PC-3 (cell line): ENCODE data around the gene REC8. TPM values are rescaled to one million over a fixed set of nuclear protein-coding genes. Genes with fewer than 3 reads are reported as not detected.
"Not testable (repeated sequence)": the region's sequence is repeated elsewhere in the genome, so short reads cannot be mapped to it uniquely, and the experiment has no call there.

Experiments used
- ATAC-seq: fragments of 200-7000 bp; cut with Tn5 transposase; 2 replicates; pipeline ENCODE4 v1.9.1; 2020; ENCODE audit warnings: mild to moderate bottlenecking, moderate library complexity
- BruUV-seq: library from RNA; stranded (reverse); fragments of 400-500 nt; replicated peaks from 2 replicates; lab custom pipeline; 2021; lab: Mats Ljungman, UMichigan
- CTCF ChIA-PET: fragments of 300-600 bp; sonication (Branson Sonifier 250); formaldehyde crosslinking; loops from one replicate; lab custom pipeline; 2022; ENCODE audit warnings: antibody characterized with exemption; lab: Charles Lee
- POLR2A ChIA-PET: fragments of 300-600 bp; sonication (Branson Sonifier 250); formaldehyde crosslinking; loops from one replicate; lab custom pipeline; 2022; ENCODE audit warnings: antibody characterized with exemption; ENCODE audit not compliant: unreplicated experiment; lab: Charles Lee
- DNase-seq: peaks from one replicate; pipeline ENCODE4 v3.0.0-alpha.2; 2015
- H2AFZ ChIP-seq: fragments of 300-600 bp; sonication (generic); 2 replicates; pipeline ENCODE4 v1.6.0; 2016; ENCODE audit warnings: antibody characterized with exemption, low read length
- H3F3A ChIP-seq: fragments of 300-600 bp; sonication (generic); one replicate; pipeline ENCODE4 v1.6.0; 2017; ENCODE audit warnings: antibody characterized with exemption, low read length, control low read depth, mild to moderate bottlenecking; ENCODE audit not compliant: unreplicated experiment
- H3K27ac ChIP-seq: fragments of 300-600 bp; sonication (generic); 2 replicates; pipeline ENCODE4 v1.5.1; 2016; ENCODE audit warnings: mild to moderate bottlenecking, low read length
- H3K27me3 ChIP-seq: fragments of 300-600 bp; sonication (generic); 2 replicates; pipeline ENCODE4 v1.6.1; 2016; ENCODE audit warnings: low read length, mixed read lengths
- H3K36me3 ChIP-seq: fragments of 300-600 bp; sonication (generic); 2 replicates; pipeline ENCODE4 v1.6.1; 2016; ENCODE audit warnings: low read depth, mixed run types, low read length, mixed read lengths
- H3K4me1 ChIP-seq: fragments of 300-600 bp; sonication (generic); 2 replicates; pipeline ENCODE4 v1.5.1; 2016; ENCODE audit warnings: low read length; ENCODE audit not compliant: insufficient read depth
- H3K4me2 ChIP-seq: fragments of 300-600 bp; sonication (generic); 2 replicates; pipeline ENCODE4 v1.6.0; 2016; ENCODE audit warnings: low read length
- H3K4me3 ChIP-seq: fragments of 300-600 bp; sonication (generic); 2 replicates; pipeline ENCODE4 v1.5.1; 2016; ENCODE audit warnings: mild to moderate bottlenecking, low read length, mixed read lengths
- H3K79me2 ChIP-seq: fragments of 300-600 bp; sonication (generic); 2 replicates; pipeline ENCODE4 v1.6.1; 2017; ENCODE audit warnings: low read length, mixed read lengths
- H3K9ac ChIP-seq: fragments of 300-600 bp; sonication (generic); 2 replicates; pipeline ENCODE4 v1.6.0; 2016; ENCODE audit warnings: mild to moderate bottlenecking, low read length
- H3K9me2 ChIP-seq: fragments of 300-600 bp; sonication (generic); replicated peaks from 2 replicates; pipeline ENCODE4 v1.6.1; 2016; ENCODE audit warnings: mixed run types, low read length, mixed read lengths
- H3K9me3 ChIP-seq: fragments of 300-600 bp; sonication (generic); 2 replicates; pipeline ENCODE4 v1.6.1; 2016; ENCODE audit warnings: low read length, mixed read lengths
- H4K20me1 ChIP-seq: fragments of 300-600 bp; sonication (generic); 2 replicates; pipeline ENCODE4 v1.6.1; 2016; ENCODE audit warnings: low read length, mixed read lengths
- CTCF ChIP-seq: fragments of 300-600 bp; sonication (generic); conservative IDR thresholded peaks from 2 replicates; pipeline ENCODE4 v1.5.1; 2017; ENCODE audit warnings: antibody characterized with exemption, low read depth, mild to moderate bottlenecking, low read length
- EZH2 ChIP-seq: fragments of 300-600 bp; sonication (generic); IDR thresholded peaks from one replicate; pipeline ENCODE4 v1.6.1; 2017; ENCODE audit warnings: antibody characterized with exemption, mild to moderate bottlenecking, low read length; ENCODE audit not compliant: unreplicated experiment
- EZH2phosphoT487 ChIP-seq: fragments of 300-600 bp; sonication (generic); IDR thresholded peaks from 2 replicates; pipeline ENCODE4 v1.6.1; 2018; ENCODE audit warnings: mild to moderate bottlenecking, antibody characterized with exemption, low read length, borderline replicate concordance
- intact Hi-C: fragments of 100-400 bp; cut with micrococcal nuclease; formaldehyde crosslinking; loops from 2 replicates; pipeline ENCODE4 v1.9.0; 2023
- total RNA-seq: library from RNA; depleted of rRNA; stranded (reverse); fragments of >200 nt; gene quantifications from 2 replicates; pipeline ENCODE4 v1.2.3, GENCODE V29; 2014

REC8 gene
- total RNA-seq, 1 experiment from 2014 or later, result 1.9 TPM

- Histone ChIP-seq H3K79me2 (peaks cover 26% of the 10 kb centered on the region), H3K27me3 (no peaks in the 10 kb centered on the region), H2AFZ (peak within 1 kb of the TSS; percentile 86), H3K36me3 (peaks cover 7% of the 10 kb centered on the region; the same call in 1 of the 2 replicates), H3K4me2 (peak within 1 kb of the TSS; percentile 86), H3K4me3 (peak within 1 kb of the TSS; percentile 81), H3K27ac (peak within 1 kb of the TSS; percentile 15; the same call in 1 of the 2 replicates), H3K4me1 (peaks cover 11% of the 10 kb centered on the region), H3K9me3 (no peaks in the 10 kb centered on the region), H4K20me1 (no peaks in the 10 kb centered on the region), H3F3A (peaks cover 5% of the 10 kb centered on the region), H3K9me2 (no peaks in the 10 kb centered on the region), H3K9ac (peak within 1 kb of the TSS; percentile 76)
- DNase-seq (peak; percentile 93), ATAC-seq (peak; percentile 79)
- ChIA-PET POLR2A (interaction anchor here (0.5 kb wide), 1 partner anchor 27 kb away, joined by 4 read pairs; the partner anchor contains the start of gene TINF2), CTCF (interaction anchor here (0.6 to 1.0 kb wide), 4 partner anchors 27 to 92 kb away, joined by 3 to 9 read pairs (median 4); partner anchors contain the start of genes CIDEB and TINF2)
- TF ChIP-seq CTCF (peak; percentile 76), EZH2 (no peak)
- intact Hi-C loops, result loop anchor here (2.0 to 5.0 kb wide), 2 partner anchors 17 to 82 kb away; partner anchors contain the start of genes DHRS1, GMPR2, NEDD8 and NOP9
- TSS peak; percentile 21 for BruUV-seq
Observed at GRCh38 chr14:24215495-24216344, 43.8 kb downstream of the REC8 start, which contains the start of gene MDP1. Gene MDP1 (minus strand): TSS chr14:24216066. CDS start chr14:24215955, 111 bp downstream.

GRCh38 chr14:24216345-24216699 is 44.4 kb downstream of the REC8 start:
- Histone ChIP-seq H3K4me3 (peak overlapping the region; percentile 81), H3K4me2 (peak overlapping the region; percentile 86), H3K27ac (no peak overlapping the region), H4K20me1 (no peaks in the 10 kb centered on the region), H2AFZ (peak overlapping the region; percentile 86; the same call in 1 of the 2 replicates), H3K4me1 (peaks cover 11% of the 10 kb centered on the region), H3K9me3 (no peaks in the 10 kb centered on the region), H3K36me3 (peaks cover 6% of the 10 kb centered on the region; the same call in 1 of the 2 replicates), H3K27me3 (no peaks in the 10 kb centered on the region), H3K79me2 (peaks cover 31% of the 10 kb centered on the region), H3K9ac (0 out of 2 replicates have a peak overlapping the region, but pooled peaks have one; percentile 76), H3F3A (peaks cover 5% of the 10 kb centered on the region), H3K9me2 (no peaks in the 10 kb centered on the region)
- ATAC-seq, result no peak
- POLR2A ChIA-PET, result no interaction called here
- CTCF ChIA-PET, result interaction anchor here (1.0 kb wide), 3 partner anchors 26 to 92 kb away, joined by 3 to 9 read pairs (median 5); partner anchors contain the start of genes CIDEB and TINF2
- no peak for TF ChIP-seq EZH2
- no peak for TF ChIP-seq EZH2phosphoT487
- TF ChIP-seq CTCF, result no peak
- DNase-seq, result no peak
- intact Hi-C loops, result loop anchor here (2.0 to 5.0 kb wide), 2 partner anchors 16 to 81 kb away; partner anchors contain the start of genes DHRS1, GMPR2, NEDD8 and NOP9
- no TSS peak for BruUV-seq

- H3K27ac ChIP-seq, H3F3A ChIP-seq, H3K9me3 ChIP-seq, BruUV-seq, CTCF ChIA-PET, H3K27me3 ChIP-seq, H3K4me2 ChIP-seq, ATAC-seq, H3K9ac ChIP-seq, DNase-seq, POLR2A ChIA-PET, H3K9me2 ChIP-seq, H4K20me1 ChIP-seq, H3K36me3 ChIP-seq, H2AFZ ChIP-seq, H3K4me3 ChIP-seq: not testable (repeated sequence)
- H3K79me2 ChIP-seq, result peaks cover 30% of the 10 kb centered on the region
- intact Hi-C loops, result loop anchor here (2.0 to 5.0 kb wide), 2 partner anchors 16 to 80 kb away; partner anchors contain the start of genes DHRS1, GMPR2, NEDD8 and NOP9
- H3K4me1 ChIP-seq, result peaks cover 11% of the 10 kb centered on the region
Observed at GRCh38 chr14:24216876-24217275, 45.0 kb downstream of the REC8 start.
